NCI-H345 (cell line): ENCODE measurements around the gene TMCO4.
"Not testable (repeated sequence)": the region's sequence is repeated elsewhere in the genome, so short reads cannot be mapped to it uniquely, and the experiment has no call there.

Experiments
- DNase-seq: peaks from one replicate; lab custom pipeline; 2025; lab: John Stamatoyannopoulos, UW

The TMCO4 gene

GRCh38 chr1:19656134-19656779 is 143.5 kb downstream of the TMCO4 start:
- DNase-seq = no peak

DNA sequence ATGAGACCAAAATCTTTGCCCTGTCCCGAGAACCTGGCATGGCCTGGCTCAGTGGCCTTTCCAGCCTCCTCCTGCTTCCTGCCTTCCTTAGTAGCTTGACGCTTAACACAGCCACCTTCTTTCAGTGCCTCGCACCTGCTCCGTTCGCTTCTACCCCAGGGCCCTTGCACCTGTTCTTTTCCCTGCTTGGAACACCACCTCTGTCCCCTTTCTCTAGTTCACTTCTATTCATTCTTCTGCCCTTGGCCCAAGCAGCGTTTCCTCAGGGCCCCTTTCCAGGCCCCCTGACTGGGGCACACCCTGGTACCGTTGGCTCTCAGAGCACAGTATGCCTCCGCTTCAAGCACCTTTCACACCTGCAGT is 144.0 kb downstream of the TMCO4 start:
- no peak for DNase-seq

GRCh38 chr1:19654886-19655717 is 144.6 kb downstream of the TMCO4 start:
- DNase-seq = peak; percentile 89

DNA sequence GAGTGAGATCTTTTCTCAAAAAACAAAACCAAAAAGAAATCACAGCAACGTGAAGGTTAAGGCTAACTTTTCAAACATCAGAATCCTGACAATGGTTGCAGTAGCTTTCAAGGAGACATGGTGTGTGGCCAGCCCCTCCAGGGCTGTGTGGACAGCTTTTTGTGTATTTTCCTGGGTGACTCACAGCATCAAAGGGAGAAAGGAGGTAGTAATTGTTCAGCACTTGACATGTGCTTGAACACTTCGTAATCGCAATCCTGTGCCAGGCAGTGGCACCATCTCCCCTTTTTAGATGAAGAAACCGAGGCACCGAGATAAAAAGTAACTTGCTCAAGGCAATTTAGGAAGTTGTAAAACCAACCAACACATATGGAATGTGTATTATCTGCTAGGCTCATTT is 145.3 kb downstream of the TMCO4 start:
- DNase-seq = peak; percentile 38

GRCh38 chr1:19651141-19651737 is 148.5 kb downstream of the TMCO4 start:
- DNase-seq = peak; percentile 47

GRCh38 chr1:19650416-19651140 is 149.1 kb downstream of the TMCO4 start:
- DNase-seq = no peak

- no peak for DNase-seq
Observed at GRCh38 chr1:19648689-19649088, 151.0 kb downstream of the TMCO4 start.

DNA sequence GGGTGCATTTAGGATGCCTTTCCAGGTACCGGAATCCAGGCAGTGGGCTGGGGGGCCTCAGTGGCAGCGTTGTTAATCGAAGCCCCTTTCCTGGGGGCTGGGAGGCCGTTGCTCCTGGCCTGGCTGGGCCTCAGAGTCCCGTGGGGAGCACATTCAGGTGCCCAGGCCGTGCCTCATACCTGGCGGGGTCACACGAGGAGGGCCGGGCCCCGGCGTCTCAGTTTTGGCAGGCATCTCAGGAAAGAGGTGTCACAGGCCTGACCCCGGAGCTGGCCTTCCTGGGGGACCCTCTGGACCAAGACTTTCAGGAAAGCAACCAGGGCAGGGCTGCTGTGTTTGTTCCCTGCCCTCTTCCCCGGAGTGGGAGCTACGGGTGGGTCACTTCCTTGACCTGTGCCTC is 151.5 kb downstream of the TMCO4 start:
- DNase-seq = no peak

DNA sequence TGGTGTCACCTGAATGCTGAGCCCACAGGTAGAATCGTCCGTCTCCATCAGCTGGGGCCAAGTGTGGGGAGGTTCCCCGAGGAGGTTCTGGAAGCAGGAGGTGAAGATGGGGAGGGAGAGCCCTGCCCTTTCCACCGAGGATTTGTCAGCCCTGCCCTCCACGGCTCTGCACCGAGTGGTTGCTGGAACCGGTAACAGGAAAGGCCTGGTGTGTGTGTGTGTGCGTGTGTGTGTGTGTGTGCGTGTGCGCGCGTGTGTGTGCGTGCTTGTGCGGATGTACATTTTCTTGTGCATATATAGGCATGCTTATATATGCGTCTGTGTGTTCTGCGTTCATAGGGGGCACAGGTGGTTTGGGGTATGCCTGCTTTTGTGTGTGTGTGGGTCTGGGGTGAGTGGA is 152.1 kb downstream of the TMCO4 start:
- no peak for DNase-seq

- no peak for DNase-seq
Observed at GRCh38 chr1:19646377-19647319, 153.1 kb downstream of the TMCO4 start.

GRCh38 chr1:19645411-19646251 is 154.1 kb downstream of the TMCO4 start:
- no peak for DNase-seq

- DNase-seq = no peak
Observed at GRCh38 chr1:19644681-19645410, 154.9 kb downstream of the TMCO4 start.

- no peak for DNase-seq
Observed at GRCh38 chr1:19644395-19644680, 155.4 kb downstream of the TMCO4 start.

GRCh38 chr1:19643602-19644394 is 155.9 kb downstream of the TMCO4 start, which contains the start of gene NBL1:
NBL1 (plus strand) TSS chr1:19644311; CDS start chr1:19655031, 10,720 bp downstream.
- peak; percentile 29 for DNase-seq

DNA sequence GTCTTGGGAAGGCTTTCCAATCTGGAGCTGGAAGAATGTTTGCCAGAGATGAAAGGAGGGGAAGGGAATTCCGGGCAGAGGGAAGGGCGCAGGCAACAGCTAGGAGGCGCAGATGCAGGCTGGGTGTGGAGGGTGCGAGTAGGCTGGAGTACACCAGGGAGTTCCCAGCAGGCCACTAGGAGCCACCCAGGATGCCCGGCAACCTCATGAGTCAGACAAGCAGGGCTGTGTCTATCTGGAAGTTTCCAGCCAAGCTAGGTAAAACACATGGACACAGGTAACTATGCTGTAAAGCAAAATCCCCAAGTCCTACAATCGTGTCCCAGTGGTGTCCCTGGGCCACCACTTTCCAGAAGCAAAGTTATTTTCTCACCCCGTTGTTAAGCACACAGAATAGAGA is 156.6 kb downstream of the TMCO4 start:
- DNase-seq = no peak

DNA sequence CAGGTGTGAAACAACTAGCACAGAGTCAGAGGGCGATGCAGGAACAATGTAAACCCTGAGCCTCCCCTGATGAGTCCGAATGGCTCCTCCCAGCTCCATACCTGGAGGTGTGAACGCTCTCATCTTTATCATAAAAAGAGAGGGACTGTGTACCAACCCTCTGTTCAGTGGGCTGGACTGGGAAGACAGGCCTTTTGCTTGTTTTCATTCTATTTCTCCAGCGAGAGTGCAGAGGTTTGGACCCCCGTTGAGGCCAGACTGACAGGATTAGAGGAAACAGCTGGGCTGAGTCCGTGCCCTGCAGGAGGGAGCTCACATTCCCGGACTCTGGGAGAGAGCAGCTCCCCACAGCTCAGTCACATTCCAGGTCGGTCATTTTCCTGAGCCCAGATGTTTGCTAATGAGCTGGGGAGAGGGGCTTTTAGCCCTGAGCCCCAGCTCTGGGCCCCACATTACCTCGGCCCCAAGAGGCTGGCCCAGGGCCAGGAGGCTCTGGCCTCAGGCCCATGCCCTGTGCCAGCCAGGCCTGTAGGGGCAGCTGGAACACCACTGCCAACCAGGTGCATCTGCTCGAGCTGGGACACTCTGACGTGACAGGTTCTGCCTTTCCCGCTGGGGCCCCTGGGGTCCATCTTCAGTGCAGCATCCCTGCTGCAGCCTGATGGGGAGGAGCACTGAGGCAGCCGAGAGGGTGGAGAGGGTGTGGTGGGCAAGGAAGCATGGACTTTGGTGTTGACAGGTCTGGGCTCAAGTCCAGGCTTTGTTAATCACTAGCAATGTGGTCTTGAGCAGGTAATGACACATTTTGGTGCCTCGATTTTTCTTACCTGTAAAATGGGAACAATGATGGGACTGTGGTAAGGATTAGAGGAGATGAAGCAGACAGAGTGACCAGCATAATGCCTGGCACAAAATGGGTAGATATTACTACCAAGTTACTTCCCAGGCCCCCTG is 159.1 kb downstream of the TMCO4 start:
- DNase-seq = peak; percentile 59

DNA sequence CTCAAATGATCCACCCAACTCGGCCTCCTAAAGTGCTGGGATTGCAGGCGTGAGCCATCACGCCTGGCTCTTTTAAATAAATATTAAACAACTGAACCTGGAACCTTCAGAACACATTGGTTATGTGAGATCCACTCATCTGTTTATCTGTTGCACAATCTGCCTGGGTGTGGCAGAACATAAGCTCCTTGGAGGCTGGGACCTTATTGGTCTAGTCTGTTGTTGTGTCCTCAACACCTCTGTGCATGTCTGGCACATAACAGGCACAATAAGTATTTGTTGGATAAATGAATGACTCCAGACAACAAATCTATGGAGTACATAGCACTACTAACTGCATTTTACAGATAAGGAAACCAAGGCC is 159.7 kb downstream of the TMCO4 start:
- no peak for DNase-seq

- not testable (repeated sequence) for DNase-seq
Observed at GRCh38 chr1:19639228-19639627, 160.5 kb downstream of the TMCO4 start.
